ENCODE results near the gene KISS1.

KISS1 gene

DNA sequence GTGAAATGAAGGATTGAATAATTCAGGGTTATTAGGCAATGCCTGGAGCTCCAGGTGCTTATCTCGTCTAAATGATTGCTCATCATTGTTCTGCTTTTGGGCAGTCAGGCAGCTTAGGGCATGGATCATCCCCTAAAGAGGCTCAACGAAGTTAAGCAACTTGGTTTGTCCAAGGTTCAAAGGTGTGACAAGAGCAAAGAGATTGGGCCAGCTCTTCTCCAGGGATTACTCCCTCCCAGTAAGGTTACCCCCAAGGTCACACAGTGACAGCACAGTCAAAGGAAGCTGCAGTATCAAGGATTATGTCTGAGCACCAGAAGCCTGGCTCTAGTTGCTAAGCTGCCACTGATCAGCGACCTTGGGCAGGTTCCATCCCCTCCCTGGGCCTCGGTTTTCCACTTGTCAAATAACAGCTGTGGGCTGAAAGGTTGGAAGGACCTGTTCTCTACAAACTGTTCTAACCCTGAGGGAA is 51.2 kb downstream of the KISS1 start:
- H3K4me3 ChIP-seq (ENCODE audit: low read depth, low read length) = no peak overlapping the region
- TF ChIP-seq CTCF (IDR thresholded peaks at IDR 0.05; ENCODE audit: borderline replicate concordance, insufficient read depth, low read depth, low read length) = no peak

- no peak overlapping the region for H3K4me3 ChIP-seq (ENCODE audit: low read depth, low read length)
- TF ChIP-seq CTCF (IDR thresholded peaks at IDR 0.05; ENCODE audit: borderline replicate concordance, insufficient read depth, low read depth, low read length) = no peak
These were observed 52.8 kb downstream of the KISS1 start for GRCh38 chr1:204143276-204144041.

- no peak overlapping the region for H3K4me3 ChIP-seq (ENCODE audit: low read depth, low read length)
- TF ChIP-seq CTCF (IDR thresholded peaks at IDR 0.05; ENCODE audit: borderline replicate concordance, insufficient read depth, low read depth, low read length) = no peak
These were observed 54.0 kb downstream of the KISS1 start for GRCh38 chr1:204142032-204142974.

- H3K4me3 ChIP-seq (ENCODE audit: low read depth, low read length) = no peak overlapping the region
- TF ChIP-seq CTCF (IDR thresholded peaks at IDR 0.05; ENCODE audit: borderline replicate concordance, insufficient read depth, low read depth, low read length) = no peak
These were observed 55.2 kb downstream of the KISS1 start for GRCh38 chr1:204141131-204141530.
